Measurements from ENCODE around the gene CCND2.
A peak's percentile ranks its signal among the peaks of the same experiment; 100 is the strongest.

CCND2 gene

GRCh38 chr12:4320497-4320852 lies 46.9 kb downstream of the CCND2 start:
- Histone ChIP-seq H3K36me3 (ENCODE audit: control insufficient read depth, insufficient read depth, low read length) (peaks cover 9% of the 10 kb centered on the region; the same call in 1 of the 2 replicates), H3K9me3 (ENCODE audit: control insufficient read depth, insufficient read depth, low read depth, low read length) (no peaks in the 10 kb centered on the region), H3K4me1 (ENCODE audit: control insufficient read depth, insufficient read depth, low read length) (peaks cover 9% of the 10 kb centered on the region; the same call in 1 of the 2 replicates), H3K9ac (ENCODE audit: low read length) (peak overlapping the region; percentile 82), H3K27me3 (ENCODE audit: control insufficient read depth, insufficient read depth, low read length) (no peaks in the 10 kb centered on the region), H3K27ac (ENCODE audit: low read depth, low read length) (peak overlapping the region; percentile 33; the same call in 1 of the 2 replicates), H3K4me3 (ENCODE audit: low read depth, low read length) (peak overlapping the region; percentile 73)

DNA sequence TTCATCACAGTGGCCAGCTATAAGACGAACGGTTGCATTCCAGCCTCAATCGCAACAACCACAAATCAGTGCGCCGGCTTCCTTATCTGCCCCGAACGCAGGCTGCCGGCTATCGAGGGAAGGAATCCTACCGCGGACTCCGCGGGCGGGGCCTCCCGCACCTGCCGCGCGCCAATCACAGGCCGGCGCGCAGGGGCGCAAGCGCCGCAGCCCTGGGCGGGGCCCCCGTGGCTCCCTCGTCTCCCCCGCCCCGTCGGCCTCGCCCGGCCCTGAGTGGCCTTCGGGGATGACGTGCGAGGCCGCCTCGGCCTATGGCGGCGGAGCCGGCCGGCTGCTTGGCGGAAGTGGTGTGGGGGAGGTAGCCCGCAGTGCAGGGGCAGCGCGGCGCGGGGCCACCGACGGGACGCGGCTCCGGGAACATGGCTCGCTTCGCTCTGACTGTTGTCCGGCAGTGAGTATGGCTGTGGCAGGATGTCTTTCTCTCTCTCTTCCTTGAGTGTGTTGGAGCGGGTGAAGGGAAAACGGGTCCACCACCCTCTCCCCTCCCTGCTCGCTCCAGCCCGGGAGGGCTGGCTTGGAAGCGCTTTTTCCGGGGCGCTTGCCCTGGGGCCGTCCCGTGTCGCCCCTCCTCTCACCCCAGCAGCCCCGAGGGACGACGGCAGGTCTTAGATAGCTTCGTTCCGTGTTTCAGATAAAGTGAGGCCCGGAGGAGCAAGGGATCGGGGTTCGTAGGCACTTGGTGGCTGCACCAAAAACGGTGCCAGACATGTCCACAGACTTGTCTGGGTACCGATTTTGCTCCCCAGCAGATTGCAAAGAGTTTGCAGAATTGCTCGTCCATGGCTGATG lies 47.5 kb downstream of the CCND2 start, which contains the start of gene TIGAR:
Gene TIGAR (plus strand): TSS at position 361 of the 849 bp plus-strand sequence. CDS start 59 bp downstream, at position 420.
- Histone ChIP-seq H3K4me1 (ENCODE audit: control insufficient read depth, insufficient read depth, low read length) (peaks cover 9% of the 10 kb centered on the region; the same call in 1 of the 2 replicates), H3K9me3 (ENCODE audit: control insufficient read depth, insufficient read depth, low read depth, low read length) (no peaks in the 10 kb centered on the region), H3K27me3 (ENCODE audit: control insufficient read depth, insufficient read depth, low read length) (no peaks in the 10 kb centered on the region), H3K9ac (ENCODE audit: low read length) (peak within 1 kb of the TSS; percentile 94), H3K36me3 (ENCODE audit: control insufficient read depth, insufficient read depth, low read length) (peaks cover 9% of the 10 kb centered on the region; the same call in 1 of the 2 replicates), H3K4me3 (ENCODE audit: low read depth, low read length) (peak within 1 kb of the TSS; percentile 82), H3K27ac (ENCODE audit: low read depth, low read length) (peak within 1 kb of the TSS; percentile 83)

DNA sequence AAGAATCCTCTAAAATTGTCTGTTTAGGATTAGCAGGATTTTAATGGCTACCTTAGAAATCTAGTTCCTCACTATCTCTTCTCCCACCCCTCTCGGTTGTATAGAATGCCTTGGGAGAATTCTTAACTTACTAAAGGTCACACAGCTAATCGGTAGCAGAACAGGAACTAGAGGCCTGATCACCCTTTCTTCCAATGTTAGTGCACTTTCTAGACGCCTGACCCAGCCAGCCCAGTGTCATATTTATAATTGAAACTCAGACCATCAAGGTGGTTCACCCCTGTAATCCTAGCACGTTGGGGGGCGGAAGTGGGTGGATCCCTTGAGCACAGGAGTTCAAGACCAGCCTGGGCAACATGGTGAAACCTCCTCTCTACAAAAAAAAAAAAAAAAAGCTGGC lies 49.2 kb downstream of the CCND2 start:
- peak overlapping the region; percentile 82; the same call in 1 of the 2 replicates for H3K4me3 ChIP-seq (ENCODE audit: low read depth, low read length)
- no peak overlapping the region for H3K27ac ChIP-seq (ENCODE audit: low read depth, low read length)
- no peaks in the 10 kb centered on the region for H3K9me3 ChIP-seq (ENCODE audit: control insufficient read depth, insufficient read depth, low read depth, low read length)
- H3K36me3 ChIP-seq (ENCODE audit: control insufficient read depth, insufficient read depth, low read length), result peaks cover 9% of the 10 kb centered on the region; the same call in 1 of the 2 replicates
- no peak overlapping the region for H3K9ac ChIP-seq (ENCODE audit: low read length)
- no peaks in the 10 kb centered on the region for H3K27me3 ChIP-seq (ENCODE audit: control insufficient read depth, insufficient read depth, low read length)
- H3K4me1 ChIP-seq (ENCODE audit: control insufficient read depth, insufficient read depth, low read length), result peaks cover 9% of the 10 kb centered on the region; the same call in 1 of the 2 replicates
